GM19193 (cell line): ENCODE data around the gene C6orf132.

Experiments
- POLR2A ChIP-seq: IDR thresholded peaks from 4 replicates; pipeline ENCODE4 v1.6.1; 2011; ENCODE audit not compliant: insufficient read depth, insufficient read length; ENCODE audit errors: extremely low read depth

Gene C6orf132

GRCh38 chr6:42104804-42105125 is 37.7 kb downstream of the C6orf132 start:
- no peak for TF ChIP-seq POLR2A

DNA sequence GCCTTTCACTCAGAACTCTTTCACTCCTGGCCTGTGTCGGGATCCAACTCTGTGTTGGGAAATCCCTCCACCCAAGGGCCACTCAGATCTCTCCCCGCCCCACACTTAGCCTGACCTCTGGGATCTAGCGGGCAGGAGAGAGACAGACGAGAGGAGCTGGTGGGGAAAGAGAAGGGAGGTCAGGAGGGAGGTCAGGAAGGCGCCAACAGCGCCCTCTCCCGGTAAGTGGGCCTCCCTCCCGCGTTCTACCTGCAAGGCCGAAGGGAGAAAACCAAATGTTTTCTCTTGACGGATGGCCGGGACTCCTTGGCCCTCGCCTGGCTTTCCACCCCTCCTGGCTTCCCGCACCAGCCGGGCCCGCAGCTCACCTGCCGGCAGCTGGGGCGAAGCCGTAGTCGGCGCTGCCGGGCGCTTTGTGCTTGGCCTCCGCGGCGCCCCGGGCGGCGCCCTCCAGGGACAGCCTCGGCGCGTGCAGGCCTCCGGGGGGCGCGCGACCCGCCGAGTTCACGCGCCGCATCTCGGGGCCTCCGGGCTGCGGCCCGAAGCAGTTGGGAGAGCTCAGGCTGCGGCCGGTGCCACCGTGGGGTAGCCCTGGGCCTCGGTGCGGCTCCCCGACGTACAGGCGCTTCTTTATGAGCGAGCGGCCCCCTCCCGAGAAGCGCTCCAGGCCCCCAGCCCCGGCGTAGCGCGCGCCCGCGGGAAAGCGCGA is 38.2 kb downstream of the C6orf132 start:
- no peak for TF ChIP-seq POLR2A

DNA sequence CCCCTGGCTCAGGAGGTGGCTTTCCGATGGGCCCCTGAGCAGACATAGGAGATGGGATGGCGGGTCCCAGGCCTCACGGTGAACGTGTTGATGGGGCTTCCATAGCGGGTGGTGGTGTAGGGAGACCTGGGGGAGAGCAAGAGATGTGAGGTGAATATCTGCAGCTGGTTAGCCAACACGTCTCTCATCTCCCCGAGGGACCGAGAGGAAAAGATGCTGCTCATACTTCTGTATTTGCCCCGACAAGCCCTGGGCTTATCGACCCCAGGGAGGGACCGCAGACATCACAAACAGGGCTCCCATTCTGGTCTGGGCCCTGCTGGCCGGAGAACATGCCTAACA is 38.7 kb downstream of the C6orf132 start:
- no peak for TF ChIP-seq POLR2A

GRCh38 chr6:42103216-42103615 is 39.2 kb downstream of the C6orf132 start:
- no peak for TF ChIP-seq POLR2A

DNA sequence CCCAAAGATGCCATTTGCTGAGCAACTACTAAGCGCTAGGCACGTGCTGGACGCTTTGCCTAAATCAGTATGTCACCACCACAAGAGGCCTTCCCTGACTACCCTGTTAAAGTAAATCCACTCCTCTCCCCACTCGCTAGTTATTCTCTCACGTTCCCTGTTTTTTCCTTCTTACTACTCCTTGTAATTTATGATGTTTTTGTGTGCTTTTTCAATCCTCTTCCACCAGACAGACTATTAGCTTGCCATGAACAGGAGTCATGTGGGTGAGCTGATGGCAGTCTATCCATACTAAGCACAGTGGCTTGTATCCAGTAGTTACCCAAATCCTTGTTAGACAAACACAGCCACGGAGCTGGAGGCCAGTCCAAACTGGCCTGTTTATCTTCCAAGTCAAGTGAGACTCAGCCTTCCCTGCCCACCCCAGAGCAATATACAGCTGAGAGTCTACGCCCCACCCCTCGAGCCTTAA is 41.2 kb downstream of the C6orf132 start:
- no peak for TF ChIP-seq POLR2A

DNA sequence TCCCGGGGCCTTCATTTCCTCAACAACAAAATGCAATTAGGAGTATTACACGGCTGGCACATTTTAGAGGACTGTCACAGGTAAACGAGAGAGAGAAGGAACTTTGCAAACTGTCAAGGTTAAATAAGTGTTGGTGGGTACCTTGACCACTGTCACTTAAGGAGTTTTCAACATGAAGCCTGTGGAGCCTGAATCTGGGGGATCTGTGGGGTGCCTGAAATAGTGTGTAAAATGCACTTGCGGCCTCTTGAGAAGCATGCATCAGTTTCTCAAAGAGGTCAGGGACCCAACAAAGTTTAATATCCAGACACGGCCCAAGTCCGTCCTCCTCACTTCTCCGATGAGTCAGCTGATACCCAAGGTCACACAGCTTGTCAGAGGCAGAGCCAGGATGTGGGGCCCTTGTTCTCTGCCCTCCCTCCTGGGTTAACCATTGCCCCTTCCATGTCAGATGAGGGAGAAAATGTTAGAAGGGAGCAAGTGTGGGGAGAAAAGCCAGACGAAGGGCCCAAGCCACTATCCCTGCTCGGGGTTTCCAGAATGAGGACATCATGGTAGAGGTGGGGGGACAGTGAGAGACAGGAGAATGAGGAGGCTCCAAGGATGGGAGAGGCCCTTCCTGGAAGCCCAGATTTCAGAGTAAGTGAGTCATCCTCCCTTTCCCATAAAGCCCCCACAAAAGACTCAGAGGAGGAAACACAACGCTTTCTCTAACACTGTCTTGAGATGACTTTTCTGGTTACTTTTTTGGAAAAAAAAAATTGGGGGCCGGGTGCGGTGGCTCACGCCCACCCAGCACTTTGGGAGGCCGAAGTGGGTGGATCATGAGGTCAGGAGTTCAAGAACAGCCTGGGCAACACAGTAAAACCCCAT is 42.2 kb downstream of the C6orf132 start:
- TF ChIP-seq POLR2A = no peak

DNA sequence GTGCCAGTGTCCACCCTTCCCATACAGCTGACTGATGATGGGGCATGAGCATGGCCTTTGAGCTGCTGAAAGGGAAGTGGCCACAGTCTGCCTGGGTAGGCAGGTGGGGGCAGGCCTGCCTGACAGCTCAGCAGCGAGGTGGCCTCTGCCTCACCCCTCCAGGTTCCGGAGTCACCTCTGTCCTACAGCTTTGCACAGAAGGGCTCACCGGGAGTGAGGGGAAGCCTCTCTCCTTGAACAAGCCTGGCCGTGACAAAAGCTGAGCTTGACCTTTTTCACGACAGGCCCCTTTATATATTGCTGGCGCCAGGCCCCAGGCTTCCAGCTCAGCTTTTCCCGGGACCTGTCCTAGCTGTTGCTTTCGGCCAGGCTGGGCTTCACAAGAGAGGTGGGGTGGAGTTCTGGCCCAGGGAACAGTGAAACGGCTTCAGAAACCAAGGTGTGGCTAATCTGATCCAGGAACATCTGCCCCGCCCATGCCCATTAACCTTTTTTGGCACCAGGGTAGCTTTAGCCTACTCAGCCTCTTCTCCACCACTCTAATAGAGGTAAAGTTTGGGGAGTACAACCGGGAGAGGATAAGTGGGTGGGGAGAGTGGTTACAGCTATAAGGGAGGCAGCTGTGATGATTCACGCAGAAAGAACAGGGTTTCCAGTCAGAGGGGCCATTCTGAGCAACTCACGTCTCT is 42.9 kb downstream of the C6orf132 start:
- no peak for TF ChIP-seq POLR2A

DNA sequence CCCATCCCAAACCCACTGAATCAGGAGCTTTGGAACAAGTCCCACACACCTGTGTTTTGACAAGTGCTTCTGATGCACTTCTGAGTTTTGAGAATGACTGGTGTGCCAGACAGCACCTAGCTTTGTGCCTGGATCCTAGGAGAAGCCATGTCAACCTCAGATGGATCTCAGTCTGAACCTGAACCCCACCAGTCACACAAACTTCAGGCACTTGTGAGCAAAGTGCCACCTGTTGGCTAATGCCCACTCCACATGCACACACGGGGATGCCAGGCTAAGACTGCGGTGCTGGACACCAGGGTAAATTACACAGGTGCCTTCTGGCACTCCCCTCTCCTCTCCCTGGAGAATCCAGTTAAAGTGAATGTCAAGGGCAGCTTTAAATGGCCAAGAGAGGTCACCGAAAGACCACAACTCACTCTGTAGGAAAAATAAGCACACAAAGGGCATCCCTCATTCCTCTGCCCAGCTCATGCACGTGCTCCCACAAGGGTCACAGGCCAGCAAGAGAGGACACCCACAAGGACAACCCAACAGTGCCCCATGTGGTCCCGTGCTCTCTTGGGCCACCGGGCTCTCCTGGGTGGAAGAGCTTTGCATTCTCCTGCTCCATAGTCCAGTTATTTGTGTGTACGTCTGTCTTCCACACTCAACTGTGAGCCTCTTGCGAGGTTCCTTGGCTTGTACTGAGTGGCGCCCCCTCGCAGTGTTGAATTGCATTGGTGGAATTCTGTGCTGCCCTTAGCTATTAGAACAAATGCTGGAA is 46.5 kb downstream of the C6orf132 start:
- no peak for TF ChIP-seq POLR2A

DNA sequence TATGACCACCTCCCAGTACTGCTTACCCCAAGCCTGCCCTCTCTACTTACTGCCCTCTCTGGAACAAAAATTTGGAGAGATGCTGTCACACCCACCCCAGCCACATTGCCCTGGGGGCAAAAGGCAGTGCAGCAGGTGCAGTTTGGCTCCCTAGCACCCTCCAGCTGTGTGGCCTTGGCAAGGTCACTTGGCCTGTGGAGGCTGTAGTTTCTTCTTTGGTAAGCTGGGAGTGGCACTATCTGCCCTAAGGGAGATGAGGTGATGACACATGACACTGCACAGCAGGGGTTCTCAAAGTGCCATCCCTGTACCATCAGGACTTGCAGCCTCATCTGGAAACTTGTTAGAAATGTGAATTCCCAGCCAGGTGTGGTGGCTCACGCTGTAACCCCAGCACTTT is 47.3 kb downstream of the C6orf132 start:
- no peak for TF ChIP-seq POLR2A

GRCh38 chr6:42093582-42094329 is 48.7 kb downstream of the C6orf132 start:
- no peak for TF ChIP-seq POLR2A

GRCh38 chr6:42091718-42092023 is 50.7 kb downstream of the C6orf132 start:
- no peak for TF ChIP-seq POLR2A

DNA sequence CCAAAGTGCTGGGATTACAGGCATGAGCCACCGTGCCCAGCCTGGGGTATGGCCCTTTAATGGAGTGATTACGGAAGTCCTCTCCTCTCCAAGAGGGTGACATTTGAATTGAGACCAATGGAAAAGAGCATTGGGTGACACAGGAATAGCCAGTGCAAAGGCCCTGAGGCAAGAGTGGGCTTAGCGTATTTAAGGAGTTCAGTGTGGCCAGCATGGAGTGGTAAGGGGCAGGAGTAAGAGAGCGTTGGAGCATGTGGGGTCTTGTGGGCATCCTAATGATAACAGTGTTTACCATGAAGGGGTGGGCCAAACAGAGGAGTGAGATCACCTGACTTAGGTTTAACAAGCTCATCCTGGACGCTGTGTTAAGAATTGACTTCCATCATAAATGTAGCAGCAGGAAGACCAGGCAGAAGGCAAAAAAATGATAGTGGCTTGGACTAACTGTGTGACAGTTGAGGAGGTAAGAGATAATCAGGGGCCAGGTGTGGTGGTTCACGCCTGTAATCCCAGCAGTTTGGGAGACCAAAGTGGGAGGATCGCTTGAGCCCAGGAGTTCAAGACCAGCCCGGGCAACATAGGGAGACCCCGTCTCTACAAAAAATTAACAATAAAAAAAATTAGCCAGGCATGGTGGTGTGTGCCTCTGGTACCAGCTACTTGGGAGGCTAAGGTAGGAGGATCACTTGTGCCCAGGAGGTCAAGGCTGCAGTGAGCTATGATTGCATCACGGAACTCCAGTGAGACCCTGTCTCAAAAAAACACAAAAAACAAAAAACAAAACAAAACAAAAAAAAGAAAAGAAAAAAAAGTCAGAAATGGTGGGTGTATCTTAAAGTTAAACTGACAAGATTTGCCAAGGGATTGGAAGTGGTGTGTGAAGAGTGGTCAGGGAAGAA is 51.4 kb downstream of the C6orf132 start:
- TF ChIP-seq POLR2A = no peak

GRCh38 chr6:42088101-42088591 is 54.3 kb downstream of the C6orf132 start:
- no peak for TF ChIP-seq POLR2A
